GM23248 (cell line): Measurements from ENCODE around the gene NTPCR.

Experiments
- EZH2 ChIP-seq: fragments of 200-600 bp; sonication (generic); IDR thresholded peaks from 2 replicates; pipeline ENCODE4 v1.6.1; 2018; ENCODE audit warnings: antibody characterized with exemption, mild to moderate bottlenecking; ENCODE audit not compliant: insufficient read depth, poor library complexity, severe bottlenecking
- EZH2phosphoT487 ChIP-seq: fragments of 200-600 bp; sonication (generic); IDR thresholded peaks from 2 replicates; pipeline ENCODE4 v1.6.1; 2018; ENCODE audit warnings: antibody characterized with exemption, moderate library complexity, mild to moderate bottlenecking, low read depth; ENCODE audit not compliant: insufficient read depth

- TF ChIP-seq EZH2phosphoT487 = no peak
- no peak for TF ChIP-seq EZH2
Observed at GRCh38 chr1:232905331-232906034, 44.9 kb upstream of the NTPCR start.
